CD4-positive, alpha-beta T cell treated with Interleukin-6 for 4 hours (primary cell): ENCODE results near the gene FKBP3.
A peak's percentile ranks its signal among the peaks of the same experiment; 100 is the strongest.
"Not testable (repeated sequence)": the region's sequence is repeated elsewhere in the genome, so short reads cannot be mapped to it uniquely, and the experiment has no call there.

ENCODE experiments used
- DNase-seq: peaks from one replicate; pipeline ENCODE4 v3.0.0-alpha.2; 2020; ENCODE audit warnings: mixed read lengths

The FKBP3 gene

DNA sequence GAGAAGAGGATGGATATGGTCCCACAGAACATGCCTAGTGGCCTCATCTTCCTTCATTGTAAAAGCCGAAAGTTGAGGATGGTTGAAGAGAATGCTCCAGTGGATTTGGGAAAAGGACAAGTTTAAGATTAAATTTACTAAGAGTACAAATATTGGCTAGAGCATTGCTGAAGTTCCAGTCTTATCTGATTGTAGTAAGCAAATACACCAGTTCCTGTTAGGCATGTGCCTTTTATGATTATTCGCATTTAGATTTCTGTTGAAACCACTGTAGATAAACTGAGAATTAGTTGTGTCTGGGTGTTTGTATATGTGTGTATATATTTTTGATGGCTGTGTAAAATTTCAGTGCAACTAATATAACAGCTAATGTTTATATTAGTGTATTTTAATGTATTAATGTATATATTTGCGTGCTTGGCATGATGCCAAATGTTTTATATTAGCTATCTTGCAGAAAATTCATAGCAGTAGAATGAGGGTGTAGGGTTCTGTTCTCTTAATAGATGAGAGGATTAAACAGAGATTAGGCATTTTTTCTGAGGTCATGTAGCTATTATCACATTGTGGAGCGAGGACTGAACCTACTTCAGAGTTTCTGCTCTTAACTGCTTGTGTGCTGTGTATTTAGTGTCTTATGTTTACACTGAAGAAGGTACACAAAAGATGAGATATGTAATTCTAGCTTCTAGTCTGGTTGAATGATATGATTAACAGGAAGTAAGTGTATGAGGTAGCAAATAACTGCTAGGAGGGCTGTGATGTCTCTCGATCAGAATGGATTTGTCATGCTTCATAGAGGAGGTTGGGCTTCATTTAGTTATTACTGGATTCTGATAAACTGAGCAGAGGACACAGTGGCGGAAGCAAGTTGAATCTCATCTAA is 21.1 kb downstream of the FKBP3 start:
- no peak for DNase-seq

DNA sequence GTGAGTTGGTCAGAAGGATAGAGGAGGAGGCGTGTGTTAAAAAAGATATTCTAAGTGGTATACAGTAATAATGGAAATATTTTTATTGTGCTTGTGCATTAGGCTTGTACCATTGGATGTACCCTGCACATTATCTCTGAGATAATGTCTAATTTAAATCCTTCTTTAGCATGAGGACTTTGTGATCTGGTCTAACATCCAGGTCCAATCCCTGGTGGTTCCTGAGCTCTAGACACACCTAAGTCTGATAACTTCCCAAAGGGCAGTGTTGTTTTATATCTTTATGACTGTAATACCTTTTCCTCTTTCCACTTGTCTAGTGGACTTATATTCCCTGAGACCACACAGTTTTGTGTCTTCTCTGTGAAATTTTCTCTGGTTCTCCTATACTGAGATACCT is 29.7 kb downstream of the FKBP3 start:
- no peak for DNase-seq

DNA sequence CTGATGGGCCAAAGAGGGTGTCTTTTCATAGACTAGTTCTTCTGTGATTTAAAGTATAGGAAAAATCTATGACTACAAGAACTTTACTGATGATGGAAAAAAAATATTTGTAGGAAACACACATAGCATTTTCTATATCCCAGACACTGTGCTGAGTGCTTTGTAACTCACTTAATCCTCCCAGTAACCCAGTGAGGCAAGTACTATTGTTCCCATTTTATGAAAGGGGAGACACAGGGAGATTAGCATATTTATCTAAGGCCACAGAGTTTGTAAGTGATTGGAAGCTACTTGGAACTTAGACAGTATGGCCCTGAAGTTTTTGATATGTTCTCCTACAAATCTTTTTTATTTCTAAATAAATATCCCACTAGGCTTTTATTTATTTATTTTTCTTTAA is 30.5 kb downstream of the FKBP3 start:
- DNase-seq, result no peak

DNA sequence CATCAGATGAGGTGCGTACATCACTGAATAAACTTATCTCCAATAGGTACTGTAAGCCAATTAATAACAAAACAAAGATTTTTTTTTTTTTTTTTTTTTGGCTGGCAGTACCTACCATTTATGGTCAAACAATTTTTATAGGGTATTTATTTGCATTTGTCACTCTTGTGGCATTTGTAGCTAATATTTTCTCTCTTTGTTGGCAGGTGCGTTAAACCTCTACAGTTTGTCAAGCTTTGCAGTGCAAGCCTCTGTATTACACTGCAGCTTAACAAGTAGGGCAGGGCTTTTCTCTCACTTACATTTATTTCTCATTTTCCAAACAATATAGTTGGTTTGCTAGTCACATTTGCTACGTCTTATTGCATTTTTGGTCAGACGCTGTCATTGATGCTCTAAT is 38.1 kb downstream of the FKBP3 start:
- DNase-seq, result no peak

DNA sequence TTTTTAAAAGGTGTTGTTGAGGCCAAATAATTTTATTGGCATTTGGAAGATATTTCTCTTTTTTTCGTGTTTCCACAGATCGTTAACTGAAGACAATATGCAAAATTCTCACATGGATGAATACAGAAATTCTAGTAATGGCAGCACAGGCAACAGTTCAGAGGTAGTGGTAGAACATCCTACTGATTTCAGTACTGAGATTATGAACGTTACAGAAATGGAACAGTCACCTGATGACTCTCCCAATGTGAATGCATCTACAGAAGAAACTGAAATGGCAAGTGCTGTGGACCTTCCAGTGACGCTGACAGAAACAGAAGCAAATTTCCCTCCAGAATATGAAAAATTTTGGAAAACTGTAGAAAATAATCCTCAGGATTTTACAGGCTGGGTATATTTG is 39.1 kb downstream of the FKBP3 start:
- no peak for DNase-seq

DNA sequence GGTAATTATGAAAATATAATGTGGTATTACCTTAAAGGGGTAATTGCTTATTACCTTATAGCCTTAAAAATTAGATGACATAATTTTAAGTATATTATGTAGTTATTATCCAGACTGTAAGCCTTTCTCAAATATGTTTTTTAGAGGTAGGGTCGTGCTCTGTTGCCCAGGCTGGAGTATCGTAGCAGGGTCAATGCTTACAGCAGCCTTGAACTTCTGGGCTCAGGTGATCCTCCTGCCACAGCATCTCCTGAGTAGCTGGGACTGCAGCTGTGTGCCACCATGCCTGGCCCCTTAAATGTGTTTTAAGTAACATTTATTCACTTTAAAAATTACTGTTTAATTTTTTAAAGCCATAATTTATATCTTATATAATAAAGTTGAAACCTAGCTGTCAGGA is 40.0 kb downstream of the FKBP3 start:
- DNase-seq, result no peak

DNA sequence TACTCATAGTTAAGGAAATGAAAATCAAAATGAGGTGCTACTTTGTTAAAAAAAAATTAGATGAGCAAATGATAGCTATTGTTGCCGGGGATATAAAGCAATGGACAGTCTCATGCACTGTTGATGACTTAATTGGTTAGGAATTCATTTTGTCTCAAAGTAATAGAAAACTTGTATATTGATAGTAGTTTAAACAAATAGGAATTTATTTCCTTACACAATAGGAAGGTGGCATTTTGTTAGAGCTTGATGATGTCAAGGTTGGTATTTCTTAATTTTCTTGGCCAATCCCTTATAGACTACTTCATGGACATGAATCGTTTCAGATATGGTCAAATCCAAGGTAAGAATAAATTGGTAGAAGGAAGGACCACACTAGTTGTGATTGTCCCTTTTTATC is 42.6 kb downstream of the FKBP3 start:
- no peak for DNase-seq

DNA sequence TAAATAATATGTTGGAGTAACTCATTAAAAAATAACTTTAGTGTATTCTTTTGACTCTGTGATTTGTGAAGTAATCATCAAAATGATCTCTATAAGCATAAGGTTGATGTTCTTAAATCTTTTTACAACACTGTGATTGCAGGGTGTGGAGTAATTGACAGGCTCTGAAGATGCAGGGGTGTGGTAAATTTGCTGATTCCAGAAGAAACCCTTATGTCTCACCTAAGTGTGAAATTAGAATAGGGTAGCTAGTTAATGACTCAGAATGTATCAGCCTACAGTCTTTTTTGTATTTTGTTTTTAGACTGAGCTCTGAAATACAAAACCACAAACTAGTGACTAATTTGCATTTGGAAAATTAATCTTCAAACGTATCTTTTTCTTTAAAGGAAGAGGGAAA is 44.5 kb downstream of the FKBP3 start:
- DNase-seq, result peak; percentile 12

DNA sequence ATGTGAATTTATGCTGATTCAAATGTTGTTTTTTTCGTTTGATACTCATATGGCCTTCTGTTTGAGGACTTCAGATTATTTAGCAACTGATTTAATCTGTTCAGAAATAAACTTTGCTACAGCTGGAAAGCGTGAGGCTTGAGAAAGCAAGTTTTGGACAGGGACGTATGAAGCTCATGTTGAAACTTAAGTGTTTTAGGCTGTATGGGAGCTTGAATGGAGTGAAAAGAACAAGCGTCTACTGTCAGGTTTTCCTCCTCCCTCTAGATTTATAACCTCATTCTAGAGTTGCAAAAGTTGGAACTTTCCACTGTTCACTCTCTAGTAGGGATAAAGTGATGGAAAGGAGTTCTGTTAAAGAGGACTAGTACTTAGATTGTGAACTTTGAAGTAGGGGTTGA is 49.3 kb downstream of the FKBP3 start:
- DNase-seq, result no peak

DNA sequence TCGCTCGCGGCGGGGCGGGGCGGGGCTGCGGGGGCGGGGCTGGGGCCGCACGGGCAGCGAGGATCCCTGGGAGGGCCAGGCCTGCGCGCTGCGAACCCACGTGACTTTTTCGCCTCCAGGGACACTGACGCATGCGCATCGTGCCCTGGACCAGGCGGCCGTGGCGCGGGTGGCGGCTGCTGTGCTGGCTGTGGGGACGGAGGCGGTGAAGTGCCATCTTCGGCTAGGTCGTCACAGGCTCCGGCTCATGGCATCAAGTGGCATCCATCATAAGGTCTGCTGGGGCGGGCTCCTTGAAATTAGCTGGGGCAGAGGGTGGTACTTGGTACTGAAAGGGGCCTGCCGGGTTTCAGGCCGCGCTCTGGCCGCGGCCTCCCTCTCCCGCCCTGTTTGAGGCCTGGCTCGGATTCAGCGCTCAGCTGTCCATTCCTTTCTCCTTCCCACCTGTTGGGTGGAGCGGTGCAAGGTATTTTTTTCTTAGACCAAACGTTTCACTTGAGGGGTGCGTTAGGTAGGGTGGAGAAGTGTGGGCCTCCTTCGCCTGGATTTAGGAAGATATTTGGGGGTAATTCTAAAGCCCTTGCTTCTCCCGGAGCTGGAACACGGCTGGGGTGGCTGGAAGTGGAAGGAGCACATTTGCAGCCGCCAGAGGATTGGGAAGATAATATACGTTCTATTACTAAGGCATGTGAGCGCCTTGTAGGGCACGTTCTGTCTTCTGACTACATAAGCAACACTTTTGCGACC is 50.1 kb downstream of the FKBP3 start, which contains the start of gene PRPF39:
PRPF39 (plus strand) TSS at position 141 of the 747 bp plus-strand sequence. CDS start 11,124 bp downstream, outside the sequence.
- DNase-seq, result peak; percentile 95

DNA sequence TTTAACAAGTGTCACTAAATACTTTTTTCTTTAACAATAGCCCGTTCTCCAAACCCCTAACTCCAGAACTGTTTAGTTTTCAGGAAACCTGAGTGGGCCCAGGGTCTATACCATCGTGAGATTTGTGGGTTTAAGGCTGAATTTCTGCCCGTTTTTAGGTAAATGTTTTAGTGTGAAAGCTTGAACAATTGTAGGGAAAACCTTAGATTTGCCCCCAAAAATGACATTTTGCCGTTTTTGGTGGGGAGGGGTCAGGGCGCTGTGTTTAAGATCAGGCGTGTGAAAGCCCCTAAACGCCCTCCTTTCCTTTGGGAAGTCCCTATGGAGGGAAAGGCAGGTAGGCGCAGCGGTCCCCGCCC is 50.7 kb downstream of the FKBP3 start:
- DNase-seq, result no peak

DNA sequence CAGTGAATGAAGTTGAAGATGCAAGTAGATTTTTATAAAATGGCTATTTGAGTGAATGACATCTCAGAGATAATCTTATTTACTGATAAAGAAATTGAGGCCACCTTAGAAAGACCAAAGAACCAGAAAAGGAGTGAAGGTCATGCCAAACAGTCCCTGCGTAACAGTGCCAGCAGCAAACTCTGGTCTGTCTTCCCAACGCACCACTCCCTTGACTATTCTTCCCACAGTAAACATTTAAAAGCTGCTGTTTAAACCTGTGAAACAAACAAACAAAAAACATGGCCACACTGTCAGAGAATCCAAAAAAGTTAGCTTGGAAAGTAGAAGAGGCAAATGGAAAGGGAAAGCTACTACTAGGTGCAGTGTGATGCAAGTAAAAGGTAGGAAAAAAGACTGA is 51.9 kb downstream of the FKBP3 start:
- no peak for DNase-seq

DNA sequence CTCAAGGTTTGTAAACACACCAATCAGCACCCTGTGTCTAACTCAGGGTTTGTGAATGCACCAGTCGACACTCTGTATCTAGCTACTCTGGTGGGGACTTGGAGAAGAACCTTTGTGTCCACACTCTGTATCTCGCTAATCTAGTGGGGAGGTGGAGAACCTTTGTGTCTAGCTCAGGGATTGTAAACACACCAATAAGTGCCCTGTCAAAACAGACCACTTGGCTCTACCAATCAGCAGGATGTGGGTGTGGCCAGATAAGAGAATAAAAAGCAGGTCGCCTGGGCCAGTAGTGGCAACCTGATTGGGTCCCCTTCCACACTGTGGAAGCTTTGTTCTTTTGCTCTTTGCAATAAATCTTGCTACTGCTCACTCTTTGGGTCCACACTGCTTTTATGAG is 53.2 kb downstream of the FKBP3 start:
- DNase-seq, result not testable (repeated sequence)

DNA sequence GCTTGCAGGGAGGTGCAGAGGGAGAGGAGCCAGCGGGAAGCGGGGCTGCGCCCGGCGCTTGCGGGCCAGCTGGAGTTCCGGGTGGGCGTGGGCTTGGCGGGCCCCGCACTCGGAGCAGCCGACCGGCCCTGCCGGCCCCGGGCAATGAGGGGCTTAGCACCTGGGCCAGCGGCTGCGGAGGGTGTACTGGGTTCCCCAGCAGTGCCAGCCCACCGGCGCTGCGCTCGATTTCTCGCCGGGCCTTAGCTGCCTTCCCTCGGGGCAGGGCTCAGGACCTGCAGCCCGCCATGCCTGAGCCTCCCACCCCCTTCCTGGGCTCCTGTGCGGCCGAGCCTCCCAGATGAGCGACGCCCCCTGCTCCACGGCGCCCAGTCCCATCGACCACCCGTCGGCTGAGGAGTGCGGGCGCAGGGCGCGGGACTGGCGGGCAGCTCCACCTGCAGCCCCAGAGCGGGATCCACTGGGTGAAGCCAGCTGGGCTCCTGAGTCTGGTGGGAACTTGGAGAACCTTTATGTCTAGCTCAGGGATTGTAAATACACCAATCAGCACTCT is 53.8 kb downstream of the FKBP3 start:
- not testable (repeated sequence) for DNase-seq

DNA sequence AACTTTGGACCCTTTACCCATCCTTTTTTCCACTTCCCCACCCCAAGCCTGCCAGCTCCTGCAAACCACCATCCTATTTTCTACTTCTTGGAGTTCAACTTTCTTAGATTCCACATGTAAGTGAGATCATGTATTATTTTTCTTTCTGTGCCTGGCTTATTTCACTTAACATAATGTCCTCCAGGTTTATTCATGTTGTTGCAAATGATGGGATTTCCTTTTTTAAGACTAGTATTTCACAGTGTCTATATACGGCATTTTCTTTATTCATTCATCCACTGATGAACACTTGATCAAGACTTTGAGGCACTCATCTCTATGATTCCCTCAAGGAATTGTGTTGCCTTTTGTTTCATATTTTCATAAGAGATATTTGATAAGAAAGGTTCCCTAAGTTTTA is 56.0 kb downstream of the FKBP3 start:
- DNase-seq, result no peak

DNA sequence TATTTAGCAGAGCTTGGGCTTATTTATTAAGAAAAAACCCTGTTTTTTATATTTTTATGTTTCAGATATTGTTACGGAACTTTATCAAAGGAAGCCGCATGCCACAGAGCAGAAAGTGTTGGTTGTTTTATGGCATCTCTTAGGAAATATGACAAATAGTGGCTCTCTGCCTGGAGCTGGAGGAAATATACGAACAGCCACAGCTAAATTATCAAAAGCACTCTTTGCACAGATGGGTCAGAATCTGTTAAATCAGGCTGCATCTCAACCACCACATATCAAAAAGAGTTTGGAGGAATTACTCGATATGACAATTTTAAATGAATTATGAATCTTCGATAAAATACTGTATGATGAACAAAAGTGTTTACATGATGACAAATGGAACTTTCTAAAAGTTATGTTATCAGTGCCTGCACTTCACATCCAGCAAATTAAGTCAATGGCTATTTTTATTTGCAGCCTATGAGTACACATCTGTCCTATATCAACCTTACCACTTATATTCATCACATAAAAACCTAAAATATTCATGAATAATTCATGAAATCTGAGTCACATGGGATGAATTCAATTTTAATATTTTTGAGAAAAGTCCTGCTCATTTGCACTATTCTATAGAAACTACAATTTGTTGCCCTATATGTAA is 60.9 kb downstream of the FKBP3 start:
- DNase-seq, result no peak

DNA sequence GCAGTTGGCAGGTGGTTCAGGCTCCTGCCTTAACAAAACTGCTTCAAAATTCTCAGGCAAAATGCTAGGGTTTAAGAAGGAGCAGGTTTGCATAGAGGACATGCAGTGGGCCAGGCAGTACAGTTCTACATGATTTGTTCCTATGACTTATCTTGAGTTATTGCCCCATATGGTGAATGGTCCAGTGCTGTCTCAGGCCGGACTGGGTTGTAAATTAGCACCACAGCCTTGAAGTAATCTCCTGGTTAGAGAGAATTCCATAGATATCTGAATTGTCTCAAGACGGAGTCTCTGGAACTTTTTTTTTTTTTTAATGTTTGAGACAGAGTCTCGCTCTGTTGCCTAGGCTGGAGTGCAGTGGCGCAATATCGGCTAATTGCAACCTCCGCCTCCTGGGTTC is 62.2 kb downstream of the FKBP3 start:
- no peak for DNase-seq

DNA sequence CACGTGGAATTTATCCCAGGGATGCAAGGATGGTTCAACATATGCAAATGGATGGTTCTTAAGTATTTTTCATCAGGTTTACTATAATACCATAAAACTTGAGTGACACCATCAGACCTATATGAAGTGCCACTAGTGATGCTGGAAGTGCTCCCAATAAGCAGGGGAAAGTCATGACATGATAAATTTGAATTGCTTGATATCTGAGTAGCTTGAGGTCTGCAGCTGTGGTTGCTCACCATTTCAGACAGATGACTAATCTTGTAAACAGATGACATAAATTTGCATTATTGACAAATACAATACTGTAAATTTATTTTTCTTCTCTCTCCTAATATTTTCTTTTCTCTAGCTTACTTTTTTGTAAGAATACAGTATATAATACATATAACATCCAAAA is 64.1 kb downstream of the FKBP3 start:
- DNase-seq, result no peak

DNA sequence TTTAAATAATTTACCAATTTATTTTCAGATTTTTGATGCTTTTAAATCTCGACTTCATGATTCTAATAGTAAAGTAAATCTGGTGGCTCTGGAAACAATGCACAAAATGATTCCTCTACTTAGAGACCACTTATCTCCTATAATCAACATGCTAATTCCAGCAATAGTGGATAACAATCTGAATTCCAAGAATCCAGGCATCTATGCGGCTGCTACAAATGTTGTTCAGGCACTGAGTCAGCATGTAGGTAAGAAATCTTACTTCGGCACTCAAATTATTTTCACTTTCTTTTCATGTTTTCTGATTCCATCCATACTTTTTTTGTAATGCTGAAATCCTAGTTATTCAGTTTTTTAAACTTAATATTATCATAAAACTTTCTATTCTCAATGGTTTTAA is 65.9 kb downstream of the FKBP3 start:
- no peak for DNase-seq

DNA sequence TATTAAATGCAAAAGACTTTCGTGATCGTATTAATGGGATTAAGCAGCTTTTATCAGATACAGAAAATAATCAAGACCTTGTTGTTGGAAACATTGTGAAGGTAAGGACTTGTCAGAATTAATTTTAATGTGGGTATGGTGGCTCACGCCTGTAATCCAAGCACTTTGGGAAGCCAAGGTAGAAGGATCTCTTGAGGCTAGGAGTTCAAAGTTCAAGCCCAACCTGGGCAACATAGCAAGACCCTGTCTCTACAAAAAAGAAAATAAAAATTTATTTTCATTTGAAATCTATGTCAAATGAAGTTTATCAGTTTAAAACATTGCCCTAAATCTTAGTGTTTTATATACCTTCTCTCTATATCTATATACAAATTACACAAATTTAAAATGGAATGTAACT is 67.6 kb downstream of the FKBP3 start:
- DNase-seq, result no peak

DNA sequence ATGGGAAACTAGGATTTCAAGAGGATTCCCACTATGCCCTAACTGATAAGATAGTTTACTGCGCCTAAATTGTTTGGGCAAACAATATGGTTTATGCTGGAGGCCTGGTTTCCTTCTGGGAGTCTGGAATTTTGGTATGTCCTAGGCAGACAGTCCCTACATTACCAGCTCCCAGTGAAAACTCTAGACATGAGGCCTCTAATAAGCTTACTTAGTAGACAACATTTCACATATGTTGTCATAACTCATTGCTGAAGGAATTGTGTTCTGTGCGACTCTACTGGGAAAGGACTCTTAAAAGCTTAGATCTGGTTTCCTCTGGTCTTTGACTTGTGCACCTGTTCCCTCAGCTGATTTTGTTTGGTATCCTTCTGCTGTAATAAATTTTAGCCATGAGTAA is 68.3 kb downstream of the FKBP3 start:
- DNase-seq, result no peak
